Pancreas (tissue), 10 donors: ENCODE data around the gene ADIPOR1. TPM values are rescaled to one million over a fixed set of nuclear protein-coding genes. Genes with fewer than 3 reads are reported as not detected.
A peak's percentile ranks its signal among the peaks of the same experiment; 100 is the strongest.

Source experiments
- ATAC-seq, 4 donors: fragments of 200-7000 bp; cut with Tn5 transposase; one replicate each; pipeline versions ENCODE4 v1.8.0 to v1.9.1; 2020; ENCODE audit warnings: mild to moderate bottlenecking in 4 of 4, moderate library complexity in 4 of 4
- DNase-seq, 6 donors: peaks; one replicate each; pipeline ENCODE4 v3.0.0-alpha.2; 2020
- FAIRE-seq: peaks from 2 replicates; lab custom pipeline; 2012; peaks lifted over from hg19 to GRCh38; lab: Jason Lieb, UNC
- H3K27ac ChIP-seq, 4 donors: fragments of 200-600 bp; sonication (generic); 1 replicate in 3 of 4; 2 replicates in 1 of 4; pipeline versions ENCODE4 v1.5.0 to v1.8.0; 2020
- H3K27me3 ChIP-seq, 4 donors: fragments of 200-600 bp; one replicate each; pipeline ENCODE4 v1.8.0; 2021
- H3K36me3 ChIP-seq, 3 donors: fragments of 200-600 bp; sonication (generic) in 1 of 3; one replicate each; pipeline versions ENCODE4 v1.5.0 to v1.8.0; 2020 to 2021
- H3K4me1 ChIP-seq, 3 donors: fragments of 200-600 bp; one replicate each; pipeline ENCODE4 v1.8.0; 2021
- H3K4me3 ChIP-seq, 4 donors: fragments of 200-600 bp; sonication (generic) in 2 of 4; one replicate each; pipeline versions ENCODE4 v1.5.0 to v1.8.0; 2020 to 2021
- H3K9me3 ChIP-seq, 4 donors: fragments of 200-600 bp; one replicate each; pipeline ENCODE4 v1.8.0; 2021
- WGBS, 2 donors: extraction: QIAGEN DNeasy Blood & Tissue Kit; methylation state at CpG; one replicate each; pipeline ENCODE4 v1.1.7; 2013; 5-methylcytosine and 5-hydroxymethylcytosine counted together
- intact Hi-C, 3 donors: fragments of 100-400 bp; cut with DNase I; formaldehyde crosslinking; loops; one replicate each; pipeline versions ENCODE4 v1.11.1 to v1.14.2; 2022
- polyA plus RNA-seq, 2 donors: library from polyadenylated mRNA; stranded (reverse); fragments of 200-250 nt; gene quantifications; one replicate each; pipeline ENCODE4 v1.2.3, GENCODE V29; 2013
- total RNA-seq, 6 donors: library from RNA; stranded (reverse); fragmentation: NEBNext Ultra II Directional in 4 of 6; extraction: Animal tissue kit (Norgen Biotek cat#: 25700) in 4 of 6; gene quantifications; one replicate each; pipeline versions ENCODE4 v1.2.1 to v1.2.4, GENCODE V29; 2021 to 2023
- TF ChIP-seq, protein P1 (sequence below), 4 donors: fragments of 200-600 bp; sonication (generic) in 3 of 4; IDR thresholded peaks; one replicate each; pipeline versions ENCODE4 v1.5.0 to v1.8.0; 2021; ENCODE audit warnings: antibody characterized with exemption in 4 of 4
- donor health status: healthy with polysubstance abuse.
- donor health status: DM: no; HTN: no; CAD: no; lungs with moderate emphysema.
- donor health status: DM: no; HTN: no; CAD: no.
- donor health status: control.
- donor health status: control.
- donor health status: Bipolar disorder and iron deficiency.
- donor health status: DM: yes; HTN: yes; CAD: no.
- donor health status: DM: no; HTN: no; CAD: no.
- donor health status: DM: no; HTN: no; CAD: no.
- donor health status: DM: yes; HTN: yes; CAD: no.

The ADIPOR1 gene
- total and polyA plus RNA-seq, 8 donors = 27.9 to 52.2 (median 48.2) TPM

DNA sequence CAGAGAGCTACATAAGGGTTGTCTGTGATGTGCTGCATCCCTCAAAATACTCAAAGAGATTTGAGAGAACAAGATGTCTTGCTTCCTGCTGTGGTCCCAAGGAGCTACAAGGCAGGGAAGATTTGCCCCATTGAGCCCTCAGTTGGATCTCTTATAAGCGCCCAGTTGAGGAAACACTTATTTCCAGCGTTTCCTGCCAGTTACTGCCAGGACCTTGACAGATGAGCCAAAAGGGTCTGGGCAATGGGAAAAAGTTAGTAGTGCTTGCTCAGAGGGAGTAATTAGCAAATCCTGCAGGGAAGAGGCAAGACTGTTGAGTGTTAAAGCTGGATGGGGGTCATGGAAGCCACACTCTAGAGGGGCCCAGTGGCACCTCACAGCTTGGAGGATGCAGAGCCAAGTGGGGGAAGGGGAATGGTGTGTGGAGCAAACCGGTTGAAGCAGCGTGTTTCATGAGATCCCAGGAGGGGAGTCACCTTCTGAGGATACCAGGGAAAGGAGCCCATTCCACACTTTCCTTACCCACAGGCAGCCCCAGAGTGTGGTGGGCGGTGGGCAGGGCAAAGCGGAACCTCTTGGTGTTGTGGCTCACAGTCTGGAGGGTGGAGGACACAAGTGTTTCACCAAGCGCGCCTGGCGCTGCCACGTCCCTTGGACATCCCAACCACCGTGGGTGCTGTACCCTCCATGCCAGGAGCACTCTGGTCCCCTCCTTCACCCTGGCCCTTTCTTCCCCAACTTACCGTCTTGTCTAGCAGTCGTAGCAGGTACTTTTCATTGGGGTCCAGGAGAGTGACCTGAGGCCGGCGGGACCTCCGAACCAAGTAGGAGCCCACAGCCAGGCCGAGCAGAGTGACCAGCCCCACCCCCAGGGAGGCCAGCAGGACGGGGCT, 8.1 kb upstream of the ADIPOR1 start:
- no peak for FAIRE-seq
- peaks cover 0 to 20% (median 9%) of the 10 kb centered on the region in 3 donors for H3K4me1 ChIP-seq
- H3K9me3 ChIP-seq = no peaks in the 10 kb centered on the region
- peak overlapping the region; percentile 66 to 89 (median 82) for H3K4me3 ChIP-seq
- TF ChIP-seq, protein P1, sequence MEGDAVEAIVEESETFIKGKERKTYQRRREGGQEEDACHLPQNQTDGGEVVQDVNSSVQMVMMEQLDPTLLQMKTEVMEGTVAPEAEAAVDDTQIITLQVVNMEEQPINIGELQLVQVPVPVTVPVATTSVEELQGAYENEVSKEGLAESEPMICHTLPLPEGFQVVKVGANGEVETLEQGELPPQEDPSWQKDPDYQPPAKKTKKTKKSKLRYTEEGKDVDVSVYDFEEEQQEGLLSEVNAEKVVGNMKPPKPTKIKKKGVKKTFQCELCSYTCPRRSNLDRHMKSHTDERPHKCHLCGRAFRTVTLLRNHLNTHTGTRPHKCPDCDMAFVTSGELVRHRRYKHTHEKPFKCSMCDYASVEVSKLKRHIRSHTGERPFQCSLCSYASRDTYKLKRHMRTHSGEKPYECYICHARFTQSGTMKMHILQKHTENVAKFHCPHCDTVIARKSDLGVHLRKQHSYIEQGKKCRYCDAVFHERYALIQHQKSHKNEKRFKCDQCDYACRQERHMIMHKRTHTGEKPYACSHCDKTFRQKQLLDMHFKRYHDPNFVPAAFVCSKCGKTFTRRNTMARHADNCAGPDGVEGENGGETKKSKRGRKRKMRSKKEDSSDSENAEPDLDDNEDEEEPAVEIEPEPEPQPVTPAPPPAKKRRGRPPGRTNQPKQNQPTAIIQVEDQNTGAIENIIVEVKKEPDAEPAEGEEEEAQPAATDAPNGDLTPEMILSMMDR (IDR thresholded peaks at IDR 0.05) = no peak
- WGBS, 2 donors = 35% methylated on average over 18 of the region's 18 CpGs
- H3K36me3 ChIP-seq = no peaks in the 10 kb centered on the region
- peak overlapping the region; percentile 61 to 79 (median 74) for H3K27ac ChIP-seq
- DNase-seq = peak in 2 of 6 donors; percentile 35 to 67
- peak in 2 of 4 donors; percentile 2 to 6 for ATAC-seq
- H3K27me3 ChIP-seq = no peaks in the 10 kb centered on the region
- intact Hi-C loops = no loop called here

DNA sequence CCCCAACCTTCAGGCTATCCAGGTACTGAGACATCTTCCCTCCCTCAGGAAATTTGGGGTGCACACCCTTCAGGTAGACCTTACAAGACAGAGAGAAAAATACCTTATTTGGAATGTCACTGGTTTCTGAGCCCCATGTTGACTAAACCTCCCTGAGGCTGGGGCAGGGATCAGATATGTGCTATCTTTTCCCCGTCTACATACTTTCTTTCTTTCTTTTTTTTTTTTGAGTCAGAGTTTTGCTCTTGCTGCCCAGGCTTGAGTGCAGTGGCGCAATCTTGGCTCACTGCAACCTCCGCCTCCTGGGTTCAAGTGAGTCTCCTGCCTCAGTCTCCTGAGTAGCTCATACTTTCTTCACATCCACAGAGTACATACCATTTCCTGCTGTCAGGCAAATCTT, 7.3 kb upstream of the ADIPOR1 start:
- H3K27ac ChIP-seq = no peak overlapping the region
- no peak for ATAC-seq
- no peak overlapping the region for H3K4me3 ChIP-seq

DNA sequence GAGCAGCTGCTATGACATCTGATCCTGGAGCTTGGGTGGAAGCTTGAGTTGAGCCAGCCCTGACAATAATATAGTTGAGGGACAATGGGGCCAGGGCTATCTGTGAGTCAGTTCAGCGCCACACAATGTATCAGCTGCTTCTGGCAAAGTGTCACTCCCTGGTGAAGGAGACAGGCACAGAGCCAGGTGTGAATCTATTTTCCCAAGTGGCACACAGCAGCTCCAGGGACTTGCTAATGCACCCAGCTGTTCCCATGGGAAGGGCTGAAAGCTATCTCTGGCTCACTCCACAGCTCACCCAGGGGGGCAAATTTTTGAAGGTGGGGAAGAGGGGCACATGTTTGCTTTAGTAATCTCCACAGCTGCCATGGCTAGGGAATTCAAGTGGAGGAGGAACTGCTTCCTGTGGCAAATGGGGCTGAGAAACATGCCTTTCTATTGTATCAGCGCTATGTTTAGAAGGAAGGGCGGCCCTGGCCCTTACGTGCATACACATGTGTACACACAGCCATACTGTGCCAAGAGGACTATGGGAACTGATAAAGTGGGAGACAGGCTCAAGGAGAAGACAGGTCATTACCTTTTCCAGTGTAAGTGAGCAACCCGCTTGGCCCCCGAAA, 6.8 kb upstream of the ADIPOR1 start:
- H3K9me3 ChIP-seq = no peaks in the 10 kb centered on the region
- TF ChIP-seq, protein P1 (IDR thresholded peaks at IDR 0.05) = no peak
- FAIRE-seq (no peak), ATAC-seq (no peak), DNase-seq (peak in 1 of 6 donors; percentile 35)
- H3K4me3 ChIP-seq = no peak overlapping the region
- 69 to 70% methylated on average over 6 of the region's 6 CpGs for WGBS, 2 donors
- intact Hi-C loops = no loop called here
- H3K27me3 ChIP-seq = no peaks in the 10 kb centered on the region
- peaks cover 0 to 20% (median 9%) of the 10 kb centered on the region in 3 donors for H3K4me1 ChIP-seq
- H3K36me3 ChIP-seq = no peaks in the 10 kb centered on the region
- no peak overlapping the region for H3K27ac ChIP-seq

More for the DNA sequence above, 7.3 kb upstream of the ADIPOR1 start:
- no peak for DNase-seq
- intact Hi-C loops = no loop called here
- H3K9me3 ChIP-seq = no peaks in the 10 kb centered on the region
- peaks cover 0 to 20% (median 9%) of the 10 kb centered on the region in 3 donors for H3K4me1 ChIP-seq
- TF ChIP-seq, protein P1 (IDR thresholded peaks at IDR 0.05) = no peak
- FAIRE-seq = no peak
- WGBS, 2 donors = 73 to 74% methylated on average over 3 of the region's 3 CpGs
- H3K27me3 ChIP-seq = no peaks in the 10 kb centered on the region
- no peaks in the 10 kb centered on the region for H3K36me3 ChIP-seq

DNA sequence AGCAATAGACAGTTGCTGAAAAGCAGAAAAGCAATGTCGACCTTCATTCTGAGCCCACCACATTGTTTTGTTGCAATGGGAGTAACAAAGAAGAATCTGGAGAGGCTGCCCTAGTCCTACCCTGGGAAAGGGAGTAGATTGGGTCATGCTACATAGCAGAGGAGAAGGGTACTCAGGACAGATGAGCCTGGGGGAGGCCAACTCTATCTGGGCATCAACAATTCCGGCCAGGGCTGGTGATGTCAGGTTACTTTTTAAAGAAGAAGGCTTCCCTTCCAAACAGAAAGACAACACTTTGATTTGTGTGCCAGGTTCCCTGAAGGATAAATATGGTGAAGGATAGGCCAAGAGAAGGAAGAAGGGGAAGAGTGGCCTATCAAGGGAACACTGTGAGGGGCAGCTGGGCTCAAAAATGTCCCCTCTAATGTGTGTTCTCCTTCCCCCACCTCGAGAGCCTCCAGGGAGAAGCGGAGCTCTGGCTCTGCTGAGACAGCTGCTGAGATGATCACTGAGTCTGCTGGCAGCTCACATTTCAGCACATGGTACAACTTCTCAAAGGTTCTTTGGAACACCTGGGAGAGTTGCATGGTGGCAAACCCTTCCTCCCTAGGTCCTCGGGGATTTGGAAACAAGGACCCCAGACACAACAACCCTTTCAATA, 3.2 kb upstream of the ADIPOR1 start:
- Histone ChIP-seq H3K27ac (no peak overlapping the region), H3K27me3 (no peaks in the 10 kb centered on the region), H3K9me3 (no peaks in the 10 kb centered on the region), H3K4me3 (no peak overlapping the region), H3K36me3 (no peaks in the 10 kb centered on the region), H3K4me1 (peaks cover 8 to 16% (median 9%) of the 10 kb centered on the region in 3 donors)
- FAIRE-seq (no peak), DNase-seq (no peak), ATAC-seq (no peak)
- intact Hi-C loops = no loop called here
- TF ChIP-seq, protein P1 (IDR thresholded peaks at IDR 0.05) = no peak
- 88% methylated on average over 5 of the region's 5 CpGs for WGBS, 2 donors
